ENCODE measurements around the gene OPCML. TPM values are rescaled to one million over a fixed set of nuclear protein-coding genes. Genes with fewer than 3 reads are reported as not detected.

OPCML gene
- total RNA-seq, 1 donor from 2014 or later: 4.6 TPM

DNA sequence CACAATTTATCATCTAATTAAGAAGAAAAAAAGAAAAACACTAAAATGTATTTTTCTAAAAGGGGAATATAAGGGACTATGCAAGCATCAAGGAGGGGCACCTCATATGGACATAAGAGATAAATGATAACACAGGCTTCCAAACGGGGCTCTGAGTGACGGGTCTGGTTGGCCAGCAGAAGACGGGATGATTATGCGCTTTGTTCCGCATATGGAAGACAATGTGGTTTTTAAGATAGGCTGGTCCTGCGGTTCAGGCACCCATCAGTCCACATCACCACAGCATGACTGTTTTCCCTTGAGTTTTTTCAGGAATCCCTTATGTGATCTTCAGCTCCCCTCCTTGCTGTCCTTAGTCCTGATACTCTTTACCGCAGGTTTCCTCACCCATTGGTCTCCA lies 404.6 kb downstream of the OPCML start:
- H3K4me3 Mint-ChIP-seq: no peak overlapping the region
- no peak overlapping the region for H3K27ac Mint-ChIP-seq
- no peak for DNase-seq (ENCODE audit: extremely low spot score, unreplicated experiment)
- no peaks in the 10 kb centered on the region for H3K4me1 Mint-ChIP-seq (ENCODE audit: unreplicated experiment)
- TF ChIP-seq, protein P1, sequence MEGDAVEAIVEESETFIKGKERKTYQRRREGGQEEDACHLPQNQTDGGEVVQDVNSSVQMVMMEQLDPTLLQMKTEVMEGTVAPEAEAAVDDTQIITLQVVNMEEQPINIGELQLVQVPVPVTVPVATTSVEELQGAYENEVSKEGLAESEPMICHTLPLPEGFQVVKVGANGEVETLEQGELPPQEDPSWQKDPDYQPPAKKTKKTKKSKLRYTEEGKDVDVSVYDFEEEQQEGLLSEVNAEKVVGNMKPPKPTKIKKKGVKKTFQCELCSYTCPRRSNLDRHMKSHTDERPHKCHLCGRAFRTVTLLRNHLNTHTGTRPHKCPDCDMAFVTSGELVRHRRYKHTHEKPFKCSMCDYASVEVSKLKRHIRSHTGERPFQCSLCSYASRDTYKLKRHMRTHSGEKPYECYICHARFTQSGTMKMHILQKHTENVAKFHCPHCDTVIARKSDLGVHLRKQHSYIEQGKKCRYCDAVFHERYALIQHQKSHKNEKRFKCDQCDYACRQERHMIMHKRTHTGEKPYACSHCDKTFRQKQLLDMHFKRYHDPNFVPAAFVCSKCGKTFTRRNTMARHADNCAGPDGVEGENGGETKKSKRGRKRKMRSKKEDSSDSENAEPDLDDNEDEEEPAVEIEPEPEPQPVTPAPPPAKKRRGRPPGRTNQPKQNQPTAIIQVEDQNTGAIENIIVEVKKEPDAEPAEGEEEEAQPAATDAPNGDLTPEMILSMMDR (conservative IDR thresholded peaks at IDR 0.05): no peak
- H3K9me3 Mint-ChIP-seq: no peaks in the 10 kb centered on the region
- peaks cover 42% of the 10 kb centered on the region for H3K27me3 Mint-ChIP-seq
- no peaks in the 10 kb centered on the region for H3K36me3 Mint-ChIP-seq

DNA sequence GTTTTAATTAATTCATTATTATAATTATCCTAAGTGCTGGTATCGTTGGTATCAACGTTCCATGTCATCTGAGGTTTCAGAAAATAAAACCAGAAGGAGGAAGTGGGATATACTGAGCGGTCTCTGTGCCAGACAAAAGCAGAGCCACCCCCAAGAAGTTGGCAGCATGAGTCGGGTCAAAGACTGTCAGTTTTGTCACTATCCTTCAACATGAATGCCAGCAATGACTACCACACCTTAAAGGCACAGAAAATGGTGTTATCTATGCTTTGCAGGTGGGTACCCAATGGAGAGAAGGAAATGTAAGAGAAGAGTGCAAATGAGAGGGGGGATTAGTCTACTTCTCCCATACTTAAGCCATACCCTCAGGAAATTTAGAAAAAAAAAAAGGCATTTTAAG lies 408.5 kb downstream of the OPCML start:
- H3K27me3 Mint-ChIP-seq: peaks cover 25% of the 10 kb centered on the region

DNA sequence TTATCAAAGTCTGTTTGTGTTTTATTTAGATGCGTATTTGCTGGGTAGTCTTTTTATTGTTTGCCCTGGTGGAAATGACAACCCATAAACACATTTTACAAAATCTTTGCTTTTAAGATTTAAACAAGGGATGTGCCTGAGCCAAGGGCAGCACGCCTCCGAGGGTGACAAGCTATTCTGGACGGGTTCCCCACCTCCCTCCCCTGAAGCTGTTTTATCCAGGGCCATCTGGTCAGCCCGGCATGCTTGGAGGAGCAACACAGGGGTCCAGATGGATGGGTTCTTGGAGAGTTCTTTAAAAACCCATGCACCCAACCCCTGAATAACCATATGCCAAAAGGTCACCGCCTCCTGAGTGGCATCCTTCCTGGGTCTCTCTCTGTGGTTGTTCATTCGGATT lies 408.9 kb downstream of the OPCML start:
- H3K4me3 Mint-ChIP-seq: no peak overlapping the region
- no peak for DNase-seq (ENCODE audit: extremely low spot score, unreplicated experiment)
- H3K27ac Mint-ChIP-seq: no peak overlapping the region
- H3K36me3 Mint-ChIP-seq: no peaks in the 10 kb centered on the region
- TF ChIP-seq, protein P1 (conservative IDR thresholded peaks at IDR 0.05): no peak
- H3K4me1 Mint-ChIP-seq (ENCODE audit: unreplicated experiment): no peaks in the 10 kb centered on the region
- H3K27me3 Mint-ChIP-seq: peaks cover 25% of the 10 kb centered on the region
- H3K9me3 Mint-ChIP-seq: no peaks in the 10 kb centered on the region

More for the DNA sequence above, 408.5 kb downstream of the OPCML start:
- no peak for DNase-seq (ENCODE audit: extremely low spot score, unreplicated experiment)
- no peak overlapping the region for H3K4me3 Mint-ChIP-seq
- H3K36me3 Mint-ChIP-seq: no peaks in the 10 kb centered on the region
- no peak overlapping the region for H3K27ac Mint-ChIP-seq
- no peaks in the 10 kb centered on the region for H3K4me1 Mint-ChIP-seq (ENCODE audit: unreplicated experiment)
- TF ChIP-seq, protein P1 (conservative IDR thresholded peaks at IDR 0.05): no peak
- no peaks in the 10 kb centered on the region for H3K9me3 Mint-ChIP-seq

DNA sequence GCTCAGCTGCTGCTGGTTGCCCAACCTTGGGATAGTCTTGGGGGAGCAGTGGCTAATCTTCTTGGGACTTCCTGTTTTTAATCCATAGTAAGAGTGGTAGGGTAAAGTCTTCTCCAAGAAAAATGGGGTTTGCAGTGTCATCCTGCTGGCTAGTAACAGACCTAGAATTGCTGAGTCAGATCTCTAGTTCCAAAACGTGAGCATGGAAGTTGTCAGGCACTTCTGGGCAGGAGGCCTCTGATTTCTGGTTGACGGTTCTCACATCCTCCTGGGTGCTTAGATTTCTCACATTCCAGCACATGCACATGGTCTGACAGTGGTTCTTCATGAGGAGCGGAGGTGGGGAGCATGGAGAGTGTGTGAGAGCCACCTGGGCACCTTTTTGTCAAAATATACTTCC lies 410.0 kb downstream of the OPCML start:
- no peaks in the 10 kb centered on the region for H3K36me3 Mint-ChIP-seq
- H3K27ac Mint-ChIP-seq: no peak overlapping the region
- DNase-seq (ENCODE audit: extremely low spot score, unreplicated experiment): no peak
- H3K27me3 Mint-ChIP-seq: peaks cover 26% of the 10 kb centered on the region
- H3K4me1 Mint-ChIP-seq (ENCODE audit: unreplicated experiment): no peaks in the 10 kb centered on the region
- no peaks in the 10 kb centered on the region for H3K9me3 Mint-ChIP-seq
- no peak overlapping the region for H3K4me3 Mint-ChIP-seq
- TF ChIP-seq, protein P1 (conservative IDR thresholded peaks at IDR 0.05): no peak

DNA sequence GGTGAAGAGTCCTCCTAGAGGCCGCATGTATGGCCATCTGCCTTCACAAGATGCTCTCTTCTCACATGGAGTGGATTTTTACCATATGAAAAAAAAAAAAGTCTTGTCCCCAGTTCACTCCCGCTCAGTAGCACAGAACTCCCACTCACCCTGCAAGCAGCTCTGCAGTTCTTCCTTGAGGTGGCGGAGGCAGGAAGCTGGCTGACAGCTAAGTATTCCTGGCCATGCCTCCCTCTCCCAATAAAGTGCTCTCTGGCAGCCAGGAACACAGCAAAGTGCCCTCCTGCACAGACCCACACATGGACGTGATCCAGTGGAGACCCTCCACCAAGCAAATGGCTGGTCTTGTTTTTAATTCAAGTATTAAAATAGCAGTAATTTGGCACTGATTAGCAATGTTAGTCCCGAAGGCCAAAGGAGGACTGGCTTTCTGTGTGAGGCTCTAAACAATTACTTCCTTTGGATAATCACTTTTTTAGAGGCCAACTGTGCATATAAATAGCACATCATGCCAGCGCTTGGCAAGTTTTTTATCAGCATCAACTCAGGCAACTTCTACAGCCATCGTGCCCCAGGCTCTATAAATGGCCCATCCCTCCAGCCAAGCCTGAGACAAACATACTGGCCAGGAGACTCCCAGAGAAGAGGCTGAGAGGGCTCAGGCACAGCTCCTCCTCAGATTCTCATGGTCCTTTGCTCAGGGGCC lies 413.6 kb downstream of the OPCML start:
- Mint-ChIP-seq H3K4me3 (no peak overlapping the region), H3K36me3 (no peaks in the 10 kb centered on the region), H3K4me1 (ENCODE audit: unreplicated experiment) (no peaks in the 10 kb centered on the region), H3K9me3 (no peaks in the 10 kb centered on the region), H3K27me3 (peaks cover 21% of the 10 kb centered on the region), H3K27ac (no peak overlapping the region)
- no peak for DNase-seq (ENCODE audit: extremely low spot score, unreplicated experiment)
- TF ChIP-seq, protein P1 (conservative IDR thresholded peaks at IDR 0.05): no peak

Data from type B pancreatic cell (in vitro differentiated cells).